ENCODE results near the gene TRIM40.

TRIM40 gene

GRCh38 chr6:30184417-30185031, 48.6 kb downstream of the TRIM40 start:
- ChIA-PET CTCF (interaction anchor here (0.6 to 0.8 kb wide), 3 partner anchors 42 to 1549 kb away, joined by 3 to 4 read pairs (median 3); no protein-coding TSS in a partner anchor), POLR2A (ENCODE audit: low non-redundant PET) (no interaction called here)

GRCh38 chr6:30185846-30186484, 50.0 kb downstream of the TRIM40 start:
- POLR2A ChIA-PET (ENCODE audit: low non-redundant PET), result no interaction called here
- no peak for TF ChIP-seq CTCF (conservative IDR thresholded peaks at IDR 0.05; ENCODE audit: low read depth)
- DNase-seq (ENCODE audit: low spot score), result no peak
- H3K27ac ChIP-seq, result no peak overlapping the region
- CTCF ChIA-PET, result no interaction called here

More at GRCh38 chr6:30184417-30185031, 48.6 kb downstream of the TRIM40 start:
- DNase-seq (ENCODE audit: low spot score), result no peak
- no peak overlapping the region for H3K27ac ChIP-seq
- TF ChIP-seq CTCF (conservative IDR thresholded peaks at IDR 0.05; ENCODE audit: low read depth), result no peak

DNA sequence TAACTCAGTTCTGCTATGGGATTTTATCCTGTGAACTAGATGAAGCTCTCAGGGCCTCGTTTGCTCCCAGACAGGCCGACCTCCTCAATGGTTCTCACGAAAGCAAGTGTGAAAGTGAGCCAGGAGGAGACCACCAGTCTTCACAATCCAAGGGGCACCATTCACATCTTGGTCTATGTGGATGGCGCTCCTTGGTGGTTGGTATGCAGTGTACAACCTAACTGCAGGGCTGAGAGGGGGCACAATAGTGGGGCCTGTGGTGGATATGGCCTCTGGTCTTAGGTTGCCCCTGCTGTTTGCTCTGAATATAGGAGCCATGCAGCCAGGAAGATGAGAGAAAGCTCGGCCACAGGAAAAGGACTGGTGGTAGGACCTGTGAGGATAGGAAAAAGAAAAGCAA, 52.6 kb downstream of the TRIM40 start:
- POLR2A ChIA-PET (ENCODE audit: low non-redundant PET), result no interaction called here
- no peak for TF ChIP-seq CTCF (conservative IDR thresholded peaks at IDR 0.05; ENCODE audit: low read depth)
- no peak overlapping the region for H3K27ac ChIP-seq
- no peak for DNase-seq (ENCODE audit: low spot score)
- CTCF ChIA-PET, result interaction anchor here (0.6 kb wide), 1 partner anchor 225 kb away, joined by 3 read pairs; no protein-coding TSS in a partner anchor

- DNase-seq (ENCODE audit: low spot score), result no peak
- ChIA-PET POLR2A (ENCODE audit: low non-redundant PET) (no interaction called here), CTCF (no interaction called here)
- 0 out of 2 replicates have a peak overlapping the region, but pooled peaks have one; percentile 12 for H3K27ac ChIP-seq
- no peak for TF ChIP-seq CTCF (conservative IDR thresholded peaks at IDR 0.05; ENCODE audit: low read depth)
Observed at GRCh38 chr6:30192076-30192475, 56.1 kb downstream of the TRIM40 start.

DNA sequence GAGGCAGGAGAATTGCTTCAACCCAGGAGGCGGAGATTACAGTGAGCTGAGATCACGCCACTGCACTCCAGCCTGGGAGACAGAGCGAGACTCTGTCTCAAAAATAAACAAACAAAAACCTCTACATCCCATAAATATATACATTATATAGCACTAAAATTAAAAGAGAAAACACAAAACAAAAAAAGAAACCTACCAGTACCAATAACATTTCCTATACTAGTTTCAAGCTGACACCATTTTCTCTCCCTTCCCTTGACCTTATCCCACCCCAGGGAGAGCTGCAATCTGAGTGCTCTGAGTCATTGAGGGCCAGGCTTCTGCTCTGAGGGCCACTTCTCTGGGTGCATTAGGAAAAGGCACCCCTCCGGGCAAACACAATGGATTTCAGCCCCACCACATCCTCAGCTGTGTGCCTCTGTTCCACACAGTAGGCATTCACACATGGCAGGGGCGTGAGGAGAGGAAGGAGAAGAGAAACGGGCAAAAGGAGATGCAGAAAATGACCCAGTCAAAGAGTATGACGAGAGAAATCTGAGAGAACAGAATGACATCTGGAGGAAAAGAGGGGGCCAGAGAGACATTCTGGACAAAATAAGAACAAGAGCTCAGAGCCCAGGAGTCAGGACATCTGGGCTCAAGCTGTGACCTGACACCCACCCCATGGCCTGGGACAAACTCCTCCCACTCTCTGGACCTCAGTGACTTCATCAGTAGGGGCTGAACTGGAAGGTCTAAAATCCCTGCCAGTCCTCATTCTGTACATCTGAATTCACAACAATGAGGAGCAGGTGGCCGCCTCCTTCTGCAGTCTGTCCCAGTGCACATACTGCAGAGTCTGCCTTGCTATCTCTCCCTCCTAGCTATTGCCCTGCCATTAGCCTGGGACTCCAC, 59.1 kb downstream of the TRIM40 start:
- no peak for TF ChIP-seq CTCF (conservative IDR thresholded peaks at IDR 0.05; ENCODE audit: low read depth)
- ChIA-PET POLR2A (ENCODE audit: low non-redundant PET) (no interaction called here), CTCF (interaction anchor here (0.6 kb wide), 1 partner anchor 19 kb away, joined by 3 read pairs; no protein-coding TSS in a partner anchor)
- DNase-seq (ENCODE audit: low spot score), result no peak
- H3K27ac ChIP-seq, result peak overlapping the region; percentile 27

DNA sequence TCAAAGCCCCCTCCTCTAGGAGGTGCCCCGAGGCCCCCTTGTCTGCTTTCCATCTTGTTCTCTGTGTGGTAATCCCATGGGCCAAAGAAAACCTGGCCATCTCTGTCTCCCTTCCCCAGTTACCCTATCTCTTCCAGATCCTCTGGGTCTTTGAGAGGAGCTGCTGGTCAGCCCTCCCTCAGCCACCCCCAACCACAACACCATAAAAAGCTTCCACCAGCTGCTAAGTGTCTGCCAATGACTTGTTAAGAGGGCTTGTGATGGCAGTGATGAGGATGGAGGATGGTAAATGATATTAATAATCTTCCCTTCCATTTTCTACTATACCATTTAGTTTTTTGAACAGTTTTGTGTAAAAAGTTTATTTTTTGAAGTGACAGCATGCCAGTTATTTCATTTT, 60.0 kb downstream of the TRIM40 start:
- ChIA-PET CTCF (no interaction called here), POLR2A (ENCODE audit: low non-redundant PET) (no interaction called here)
- no peak for DNase-seq (ENCODE audit: low spot score)
- no peak for TF ChIP-seq CTCF (conservative IDR thresholded peaks at IDR 0.05; ENCODE audit: low read depth)
- 0 out of 2 replicates have a peak overlapping the region, but pooled peaks have one; percentile 27 for H3K27ac ChIP-seq

Measured in RWPE1 (cell line).